GF-D8 (cell line): Measurements from ENCODE around the gene CD59.
"Not testable (repeated sequence)": the region's sequence is repeated elsewhere in the genome, so short reads cannot be mapped to it uniquely, and the experiment has no call there.

Experiments used
- DNase-seq: peaks from one replicate; lab custom pipeline; 2025; lab: John Stamatoyannopoulos, UW

The CD59 gene

DNA sequence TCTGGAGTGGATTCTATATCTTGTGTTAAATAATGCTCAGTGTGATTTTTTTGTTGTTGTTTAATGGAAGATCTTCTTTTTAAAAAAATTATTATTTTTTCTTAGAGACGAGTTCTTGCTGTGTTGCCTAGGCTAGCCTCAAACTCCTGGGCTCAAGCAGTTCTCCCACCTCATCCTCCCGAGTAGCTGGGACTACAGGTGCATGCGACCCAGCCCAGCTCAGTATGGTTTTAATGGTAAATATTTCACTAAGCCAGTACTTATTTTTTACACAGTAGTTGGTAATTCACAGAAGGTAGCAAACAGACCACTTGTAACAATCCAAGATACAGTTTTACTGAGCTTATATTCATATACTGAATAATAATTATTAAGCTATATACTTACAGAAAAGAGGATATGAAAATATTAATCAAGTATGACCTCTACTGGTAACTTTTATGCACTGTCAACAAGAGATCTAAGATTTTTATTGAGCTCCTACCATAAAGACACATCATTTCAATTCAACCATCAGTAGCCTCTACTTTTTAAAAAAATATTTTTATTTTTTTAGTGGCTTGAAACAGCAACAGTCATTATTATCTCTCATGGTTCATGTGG is 6.1 kb upstream of the CD59 start:
- no peak for DNase-seq

DNA sequence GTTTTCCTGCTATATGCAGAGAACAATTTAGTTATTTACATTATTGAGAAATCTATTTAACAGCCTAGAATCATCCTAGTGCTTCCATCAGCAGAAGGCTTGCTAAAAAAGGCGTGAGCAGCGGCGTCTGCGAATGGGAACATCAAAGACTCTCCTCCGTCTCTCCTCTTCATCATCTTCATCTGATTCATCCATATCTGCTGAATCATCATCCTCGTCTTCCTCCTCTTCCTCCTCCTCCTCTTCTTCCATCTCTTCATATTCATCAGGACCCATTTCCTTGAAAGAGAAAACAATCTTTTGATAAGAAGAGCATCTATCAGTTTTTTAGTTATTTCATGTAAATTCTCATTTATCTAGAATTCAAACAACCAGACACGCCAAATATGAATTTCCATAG is 5.6 kb upstream of the CD59 start:
- DNase-seq, result no peak

DNA sequence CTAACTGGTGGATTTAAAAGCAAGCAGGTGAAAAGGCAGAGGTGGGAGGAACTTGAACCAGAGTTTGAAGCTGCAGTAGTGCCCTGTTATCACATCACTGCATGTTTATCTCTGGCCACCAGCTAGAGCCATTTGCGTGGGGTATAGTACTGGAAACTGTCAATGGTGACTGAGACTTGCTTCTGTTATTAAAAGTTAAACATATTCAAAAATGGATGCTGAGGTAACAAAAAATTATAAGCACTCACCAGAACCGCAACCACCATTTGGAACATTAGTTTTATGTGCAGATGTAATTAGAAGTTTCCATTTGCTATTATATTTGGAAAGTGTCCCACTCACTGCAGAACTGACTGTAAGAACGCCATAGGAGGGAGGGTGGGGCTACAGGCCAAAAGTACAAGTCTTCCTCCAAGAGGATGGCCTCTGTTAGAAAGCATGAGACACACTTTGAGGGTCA is 1.2 kb upstream of the CD59 start:
- no peak for DNase-seq

DNA sequence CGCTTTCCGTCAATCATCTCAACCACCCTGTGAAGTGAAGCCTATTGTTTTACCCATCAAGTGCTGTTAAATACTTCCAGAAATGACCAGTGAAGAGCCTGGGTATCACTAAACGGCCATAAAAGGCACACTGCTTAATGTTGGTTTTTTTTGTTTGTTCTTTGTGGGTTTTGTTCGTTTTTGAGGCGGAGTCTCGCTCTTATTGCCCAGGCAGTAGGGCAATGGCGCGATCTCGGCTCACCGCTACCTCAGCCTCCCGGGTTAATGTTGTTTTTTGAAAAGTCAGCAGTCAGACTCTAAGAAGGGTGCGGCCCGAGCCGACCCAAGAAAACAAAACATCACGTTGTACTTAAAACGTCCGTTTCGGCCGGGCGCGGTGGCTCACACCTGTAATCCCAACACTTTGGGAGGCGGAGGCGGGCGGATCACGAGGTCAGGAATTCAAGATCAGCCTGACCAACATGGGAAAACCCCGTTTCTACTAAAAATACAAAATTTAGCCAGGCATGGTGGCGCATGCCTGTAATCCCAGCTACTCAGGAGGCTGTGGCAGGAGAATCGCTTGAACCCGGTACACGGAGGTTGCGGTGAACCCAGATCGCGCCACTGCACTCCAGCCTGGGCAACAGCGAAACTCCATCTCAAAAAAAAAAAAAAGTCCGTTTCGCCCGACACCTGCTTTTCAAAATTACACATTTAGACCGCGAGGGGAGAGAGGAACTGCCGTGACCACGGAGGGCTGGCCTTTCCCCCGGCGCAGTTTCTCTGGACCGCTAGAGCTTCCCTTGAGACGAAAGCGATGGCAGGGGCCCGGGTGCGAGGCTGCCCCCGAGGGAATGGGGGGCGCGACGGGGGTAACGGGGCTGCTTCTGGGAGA is 714 bp downstream of the CD59 start:
- DNase-seq, result peak; percentile 11

DNA sequence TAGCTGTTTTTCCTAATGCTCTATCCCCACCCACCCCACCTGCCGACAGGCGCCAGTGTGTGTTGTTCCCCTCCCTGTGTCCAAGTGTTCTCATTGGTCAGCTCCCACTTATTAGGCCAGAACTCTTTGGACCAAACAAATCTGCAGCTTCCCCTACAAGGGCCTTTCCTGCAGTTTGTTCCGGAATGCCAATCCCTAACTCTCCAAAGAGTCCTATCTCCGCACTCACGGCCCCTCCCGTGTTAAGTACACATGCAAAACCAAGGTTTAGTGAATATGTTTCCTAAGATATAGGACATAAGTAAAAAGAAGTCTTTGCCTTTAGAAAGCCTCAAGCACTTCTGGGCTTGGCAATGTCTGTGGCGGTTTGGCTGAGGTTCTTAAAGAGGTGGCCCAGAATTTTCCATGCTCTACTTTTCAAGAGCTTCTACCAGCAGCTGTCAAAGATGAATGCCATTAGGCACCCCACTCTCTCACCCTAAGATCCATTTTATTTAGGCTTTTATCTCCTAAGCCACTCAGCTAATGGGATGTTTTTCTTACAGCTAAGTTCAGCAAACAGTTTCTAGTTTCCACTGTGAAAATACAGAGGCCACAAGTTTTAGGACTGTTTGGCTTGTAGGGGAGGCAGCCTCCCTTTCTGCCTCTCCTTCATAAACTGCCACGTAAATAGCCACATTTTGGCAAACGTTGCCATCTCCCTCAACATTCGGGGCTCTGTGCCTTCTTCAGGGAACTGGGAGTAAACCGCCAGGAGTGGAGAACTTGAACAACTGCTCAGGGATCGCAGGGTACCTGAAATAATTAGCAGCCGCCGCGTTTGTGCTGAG is 1.6 kb downstream of the CD59 start:
- no peak for DNase-seq

DNA sequence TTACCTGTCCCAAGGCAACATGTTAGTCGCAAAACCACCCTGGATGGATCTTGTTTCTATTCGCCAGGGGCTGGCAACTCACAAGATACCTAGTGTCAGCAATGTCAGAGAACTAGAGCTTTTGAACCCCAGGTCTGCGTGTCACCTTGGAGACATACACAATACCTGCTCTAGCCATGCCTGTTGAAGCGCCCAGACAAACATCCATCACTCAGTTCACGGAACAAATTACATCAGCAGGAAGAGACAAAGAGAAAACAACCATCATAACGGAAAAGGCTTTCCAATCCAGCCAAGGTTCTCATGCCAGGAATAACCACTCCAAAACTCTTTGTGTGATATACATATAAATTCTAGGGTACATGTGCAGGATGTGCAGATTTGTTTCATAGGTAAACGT is 2.2 kb downstream of the CD59 start:
- DNase-seq, result no peak

DNA sequence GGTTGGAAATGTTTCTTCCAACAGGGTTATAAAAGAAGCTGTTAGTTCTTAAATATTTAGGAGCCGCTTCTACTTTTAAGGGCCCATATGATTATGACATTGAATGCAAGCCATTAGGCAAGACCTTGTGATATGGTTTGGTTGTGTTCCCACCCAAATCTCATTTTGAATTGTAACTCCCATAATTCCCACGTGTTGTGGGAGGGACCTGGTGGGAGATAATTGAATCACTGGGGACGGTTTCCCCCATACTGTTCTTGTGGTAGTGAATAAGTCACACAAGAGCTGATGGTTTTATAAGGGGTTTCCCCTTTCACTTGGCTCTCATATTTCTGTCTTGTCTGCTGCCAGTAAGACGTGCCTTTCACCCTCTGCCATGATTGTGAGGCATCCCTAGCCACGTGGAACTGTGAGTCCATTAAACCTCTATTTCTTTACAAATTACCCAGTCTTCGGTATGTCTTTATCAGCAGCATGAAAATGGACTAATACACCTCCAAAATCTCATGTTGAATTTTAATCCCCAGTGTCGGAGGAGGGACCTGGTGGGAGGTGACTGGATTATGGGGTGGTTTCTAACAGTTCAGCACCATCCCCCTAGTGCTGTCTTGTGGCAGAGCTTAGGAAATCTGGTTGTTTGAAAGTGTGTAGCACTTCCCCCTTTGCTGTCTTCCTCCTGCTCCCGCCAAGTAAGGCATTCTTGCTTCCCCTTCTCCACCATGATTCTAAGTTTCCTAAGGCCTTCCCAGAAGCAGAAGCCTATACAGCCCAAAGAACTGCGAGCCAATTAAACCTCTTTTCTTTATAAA is 4.3 kb downstream of the CD59 start:
- peak; percentile 64 for DNase-seq

DNA sequence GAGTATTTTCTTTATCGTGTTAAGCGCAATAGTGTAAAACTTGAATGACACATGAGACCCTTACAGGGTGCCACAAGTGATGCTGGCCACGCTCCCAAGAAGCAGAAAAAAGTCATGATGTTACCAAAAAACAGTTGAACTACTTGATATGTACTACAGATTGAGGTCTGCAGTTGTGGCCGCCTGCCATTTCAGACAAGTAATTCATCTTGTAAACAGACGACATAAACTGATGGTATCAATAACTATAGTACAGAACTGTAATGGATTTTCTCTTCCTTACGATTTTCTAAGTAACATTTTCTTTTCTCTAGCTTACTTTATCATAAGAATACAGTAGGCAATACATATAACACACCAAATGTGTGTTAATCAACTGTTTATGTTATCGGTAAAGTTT is 5.5 kb downstream of the CD59 start:
- no peak for DNase-seq

DNA sequence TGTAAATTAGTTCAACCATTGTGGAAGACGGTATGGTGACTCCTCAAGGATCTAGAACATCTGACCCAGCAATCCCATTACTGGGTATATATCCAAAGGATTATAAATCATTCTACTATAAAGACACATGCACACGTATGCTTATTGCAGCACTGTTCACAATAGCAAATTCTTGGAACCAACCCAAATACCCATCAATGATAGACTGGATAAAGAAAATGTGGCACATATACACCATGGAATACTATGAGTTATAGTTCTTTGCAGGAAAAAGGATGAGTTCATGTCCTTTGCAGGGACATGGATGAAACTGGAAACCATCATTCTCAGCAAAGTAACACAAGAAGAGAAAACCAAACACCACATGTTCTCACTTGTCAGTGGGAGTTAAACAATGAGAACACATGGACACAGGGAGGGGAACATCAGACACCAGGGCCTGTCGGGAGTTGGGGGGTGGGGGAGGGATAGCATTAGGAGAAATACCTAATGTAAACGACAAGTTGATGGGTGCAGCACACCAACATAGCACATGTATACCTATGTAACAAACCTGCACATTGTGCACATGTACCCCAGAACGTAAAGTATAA is 7.1 kb downstream of the CD59 start:
- DNase-seq, result not testable (repeated sequence)

DNA sequence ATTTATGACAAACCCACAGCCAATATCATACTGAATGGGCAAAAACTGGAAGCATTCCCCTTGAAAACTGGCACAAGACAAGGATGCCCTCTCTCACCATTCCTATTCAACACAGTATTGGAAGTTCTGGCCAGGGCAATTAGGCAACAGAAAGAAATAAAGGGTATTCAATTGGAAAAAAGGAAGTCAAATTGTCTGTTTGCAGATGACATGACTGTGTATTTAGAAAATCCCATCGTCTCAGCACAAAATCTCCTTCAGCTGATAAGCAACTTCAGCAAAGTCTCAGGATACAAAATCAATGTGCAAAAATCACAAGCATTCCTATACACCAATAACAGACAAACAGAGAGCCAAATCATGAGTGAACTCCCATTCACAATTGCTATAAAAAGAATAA is 8.7 kb downstream of the CD59 start:
- DNase-seq, result not testable (repeated sequence)

DNA sequence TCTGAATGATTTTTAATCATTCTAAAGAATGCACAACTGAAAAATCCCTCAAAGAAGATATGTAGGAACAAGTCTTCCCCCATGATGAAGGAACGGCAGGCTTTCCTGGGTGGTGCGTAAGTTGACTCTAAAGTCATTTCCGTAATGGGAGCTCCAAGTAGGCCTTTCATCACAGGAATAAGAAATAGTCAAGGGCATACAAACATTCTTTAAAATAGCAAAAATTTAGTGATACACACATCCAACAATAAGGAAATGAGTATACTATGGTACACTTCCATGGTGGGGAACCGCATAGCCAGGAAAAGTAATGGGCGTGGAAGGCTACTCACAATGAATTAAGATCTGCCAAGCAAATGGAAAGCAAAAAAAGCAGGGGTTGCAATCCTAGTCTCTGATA is 10.7 kb downstream of the CD59 start:
- no peak for DNase-seq

DNA sequence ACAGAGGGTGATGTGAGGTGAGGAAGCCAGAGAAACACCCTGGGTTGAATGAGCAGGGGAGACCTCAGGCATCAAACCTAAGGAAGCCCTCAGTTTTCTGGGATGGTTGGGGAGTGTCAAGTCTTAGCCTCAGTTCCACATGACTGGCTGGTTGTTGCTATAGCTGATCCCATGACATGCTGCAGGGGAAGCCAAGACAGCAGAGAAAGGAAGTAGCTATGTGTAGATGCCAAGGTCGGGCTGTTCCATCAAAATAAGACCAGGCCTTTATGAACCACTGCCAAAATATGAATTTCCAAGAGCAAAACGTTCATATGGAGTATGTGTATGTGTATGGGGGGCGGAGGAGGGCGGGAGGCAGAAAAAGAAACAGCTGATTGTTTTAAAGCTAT is 11.6 kb downstream of the CD59 start:
- no peak for DNase-seq

DNA sequence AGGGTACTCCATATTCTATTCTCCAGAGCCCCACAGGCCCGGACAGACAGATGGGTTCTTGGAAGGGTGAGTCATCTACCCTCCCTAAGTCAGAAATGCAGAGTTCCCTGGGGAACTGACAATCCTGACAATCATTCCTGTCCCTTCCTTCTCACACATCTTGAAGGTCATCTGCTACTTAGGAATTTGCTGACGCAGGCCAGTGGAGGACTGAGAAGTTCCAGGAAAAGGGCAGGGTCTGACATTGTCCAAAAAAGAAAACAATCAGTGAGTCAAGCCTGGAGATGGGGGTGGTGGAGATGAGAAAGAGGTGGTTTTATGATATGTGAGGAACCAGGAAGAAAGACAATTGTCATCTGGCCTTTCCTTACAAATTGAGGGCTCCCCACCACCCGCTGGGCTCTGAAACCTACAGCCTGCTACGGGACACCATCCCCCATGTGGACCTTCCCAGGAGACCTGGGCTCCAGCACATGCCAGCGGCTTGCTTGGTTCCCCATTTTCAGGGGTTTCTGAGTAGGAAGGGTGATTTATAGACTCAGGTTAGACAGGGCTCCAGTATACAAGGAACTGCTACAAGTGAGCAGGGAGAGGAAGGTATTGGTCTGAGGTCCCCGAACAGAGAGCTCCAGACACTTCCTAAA is 12.9 kb downstream of the CD59 start:
- peak; percentile 24 for DNase-seq

DNA sequence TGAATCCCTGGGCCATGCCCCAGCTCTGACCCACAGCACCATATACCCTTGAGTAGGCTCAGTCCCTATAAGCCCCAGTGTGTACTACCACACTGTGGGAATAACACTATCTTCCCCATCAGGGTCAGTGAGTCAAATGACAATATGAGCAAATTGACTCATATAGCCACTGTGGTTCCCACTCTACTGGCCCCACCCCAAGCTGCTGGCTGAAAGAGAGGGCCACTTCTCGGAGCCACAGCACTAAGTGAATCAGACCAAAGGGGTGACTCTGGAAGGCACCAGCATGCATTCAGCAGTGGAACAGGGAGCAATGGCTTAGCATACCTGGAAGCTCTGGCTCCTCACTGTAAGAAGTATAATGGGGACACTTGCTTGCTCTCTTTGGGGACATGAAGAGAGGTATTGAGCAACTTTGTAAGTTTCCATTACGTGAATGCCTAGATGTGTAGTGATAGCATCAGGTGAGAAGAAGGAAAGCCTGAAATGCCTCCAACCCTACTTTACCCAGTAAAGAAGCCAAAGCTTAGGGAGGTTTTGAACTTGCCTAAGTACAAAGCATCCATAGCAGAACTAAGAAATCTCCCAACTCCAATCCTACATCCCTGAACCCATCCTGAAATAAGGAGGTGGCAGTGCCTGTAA is 13.5 kb downstream of the CD59 start:
- no peak for DNase-seq

DNA sequence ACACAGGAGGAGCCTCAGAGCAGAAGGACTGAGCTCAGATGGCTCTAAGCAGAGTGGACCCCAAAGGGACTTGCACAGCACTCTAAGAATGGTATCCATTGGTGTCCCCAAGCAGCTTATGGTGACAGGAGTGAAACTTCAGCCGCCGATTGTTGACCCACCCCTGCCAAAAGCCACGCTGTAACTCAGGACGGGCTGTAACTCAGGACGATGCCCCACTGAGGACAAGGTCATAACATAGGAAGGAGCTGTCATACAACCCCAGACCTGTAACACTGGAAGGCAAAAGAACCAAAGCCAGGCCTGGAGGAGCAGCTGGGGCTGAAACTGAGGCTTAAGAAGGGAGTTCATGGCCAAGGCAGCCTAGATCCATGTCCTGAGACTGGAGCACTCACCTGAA is 14.2 kb downstream of the CD59 start:
- DNase-seq, result no peak

DNA sequence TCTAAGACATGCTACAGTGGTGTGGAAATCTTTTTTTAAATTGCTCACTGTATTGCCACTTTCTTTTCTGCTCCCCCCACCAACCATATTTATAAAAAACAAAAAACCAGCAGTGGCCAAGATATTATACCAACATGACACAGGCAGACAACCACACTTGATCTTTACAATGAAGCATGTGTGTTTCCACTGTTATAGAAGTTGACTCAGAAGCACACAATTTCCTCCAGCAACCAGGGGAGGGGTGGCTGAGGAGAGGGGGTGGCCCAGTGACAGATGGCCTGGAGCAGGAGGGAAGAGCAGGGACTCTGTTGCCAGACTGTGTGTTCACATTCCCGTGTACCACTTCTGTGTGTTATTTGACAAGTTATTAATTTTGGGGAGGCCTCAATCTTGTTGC is 14.8 kb downstream of the CD59 start:
- no peak for DNase-seq

DNA sequence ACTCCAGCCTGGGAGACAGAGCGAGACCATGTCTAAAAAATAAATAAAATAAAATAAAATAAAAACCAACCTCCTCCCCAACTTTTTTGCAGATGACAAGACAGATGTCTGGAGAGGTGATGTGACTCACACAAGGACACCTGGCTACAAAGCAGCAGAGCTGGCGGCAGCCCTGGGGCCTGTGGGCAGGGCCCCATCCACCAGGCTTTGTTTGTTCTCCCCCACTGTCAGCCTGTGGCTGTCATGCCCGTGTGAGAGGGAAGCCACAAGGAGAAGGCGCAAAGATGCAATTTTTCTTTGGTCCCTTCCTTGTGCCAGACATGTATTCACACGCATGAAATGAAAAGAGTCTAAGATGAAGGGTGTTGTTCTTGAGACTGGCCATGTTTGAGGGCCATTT is 16.6 kb downstream of the CD59 start:
- DNase-seq, result no peak

DNA sequence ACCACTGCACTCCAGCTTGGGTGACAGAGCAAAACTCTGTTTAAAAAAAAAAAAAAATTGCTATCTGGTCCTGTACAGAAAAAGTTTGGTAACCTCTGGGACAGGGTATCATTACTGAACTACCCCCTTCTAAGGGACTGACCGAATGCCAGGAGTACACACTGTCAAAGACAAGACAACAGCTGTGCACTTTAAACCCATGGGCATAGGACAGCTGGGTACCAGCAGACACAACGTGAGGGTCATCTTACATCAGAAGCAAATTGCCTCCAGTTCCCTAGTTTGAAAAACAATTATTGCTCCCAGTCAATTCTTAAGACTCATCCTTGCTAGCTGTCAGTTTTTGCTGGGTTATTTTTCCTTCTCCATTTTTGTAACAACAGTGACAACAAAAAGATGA is 17.8 kb downstream of the CD59 start:
- no peak for DNase-seq

DNA sequence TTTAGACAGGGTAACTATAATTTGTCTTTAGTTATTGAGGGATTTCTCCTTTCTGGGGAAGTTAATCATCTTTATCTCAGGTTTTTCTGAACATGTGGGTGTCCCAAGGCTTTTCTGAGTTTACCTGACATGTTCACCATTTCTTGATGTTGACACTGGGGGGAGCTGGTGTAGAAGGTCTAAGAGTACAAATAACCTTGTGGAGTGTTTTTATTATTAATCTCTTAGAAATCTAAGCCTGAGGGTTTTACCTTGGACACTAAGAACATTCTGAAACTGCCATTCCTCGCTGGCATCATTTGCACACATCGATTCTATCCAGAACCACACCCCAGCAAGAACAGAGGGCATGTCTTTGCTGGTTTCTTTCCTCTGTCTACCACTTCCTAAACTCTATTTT is 20.0 kb downstream of the CD59 start:
- DNase-seq, result no peak

DNA sequence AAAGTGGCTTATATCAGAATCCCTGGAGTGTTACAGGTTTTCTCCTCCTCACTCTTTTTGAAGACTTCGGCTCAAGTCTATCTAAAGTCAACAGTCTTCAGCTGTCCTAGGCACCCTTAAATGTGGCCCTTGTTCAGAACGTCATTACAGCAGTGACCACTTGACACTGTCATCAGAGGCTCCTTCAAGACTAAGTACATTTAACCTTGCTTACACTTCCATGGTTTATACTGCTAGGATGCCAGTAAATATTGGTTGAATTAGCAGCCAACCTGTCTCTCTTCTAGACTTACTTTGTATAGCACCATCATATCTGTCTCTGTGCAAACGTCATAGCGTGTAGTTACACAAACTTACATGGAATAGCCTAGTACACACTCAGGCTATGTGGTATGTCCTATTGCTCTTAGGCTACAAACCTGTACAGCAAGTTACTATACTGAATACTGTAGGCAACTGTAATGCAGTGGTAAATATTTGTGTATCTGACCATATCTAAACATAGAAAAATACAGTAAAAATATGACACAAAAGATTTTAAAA is 22.3 kb downstream of the CD59 start:
- no peak for DNase-seq
